PC-9 (cell line): ENCODE results near the gene FILIP1.

Source experiments
- EZH2 ChIP-seq: fragments of 200-600 bp; sonication (generic); IDR thresholded peaks from 2 replicates; pipeline ENCODE4 v1.8.0; 2017; ENCODE audit warnings: antibody characterized with exemption, low read depth
- TF ChIP-seq, protein P1 (sequence below): fragments of 200-600 bp; sonication (generic); conservative IDR thresholded peaks from 2 replicates; pipeline ENCODE4 v1.6.1; 2017; ENCODE audit warnings: mixed run types, antibody characterized with exemption, mild to moderate bottlenecking, moderate library complexity

DNA sequence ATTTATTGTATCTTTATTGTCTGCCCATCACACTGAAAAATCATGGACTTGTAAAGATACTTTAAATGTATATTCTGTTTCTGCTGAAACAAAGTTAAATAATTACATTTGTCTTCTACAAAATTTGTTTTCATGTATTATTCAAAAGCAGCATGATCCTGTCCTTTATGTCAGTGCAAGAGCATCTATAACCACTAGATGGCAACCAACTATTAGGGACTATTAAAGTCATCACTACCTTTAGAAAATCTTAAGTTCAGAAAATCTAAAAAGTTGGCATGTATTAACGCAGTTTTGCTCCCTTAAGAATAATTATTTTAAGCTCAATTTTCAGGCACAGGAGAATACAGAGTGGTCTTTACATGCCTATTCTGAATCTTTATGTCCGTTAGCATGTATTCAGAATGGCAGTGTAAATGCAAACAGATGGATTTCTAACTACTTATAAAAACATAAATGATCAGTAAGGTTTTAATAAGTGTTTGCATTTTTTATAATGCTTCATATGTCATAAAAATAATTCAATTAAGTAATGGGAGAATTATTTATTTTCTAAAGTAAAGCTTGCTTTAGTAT, 226.8 kb downstream of the FILIP1 start:
- TF ChIP-seq, protein P1, sequence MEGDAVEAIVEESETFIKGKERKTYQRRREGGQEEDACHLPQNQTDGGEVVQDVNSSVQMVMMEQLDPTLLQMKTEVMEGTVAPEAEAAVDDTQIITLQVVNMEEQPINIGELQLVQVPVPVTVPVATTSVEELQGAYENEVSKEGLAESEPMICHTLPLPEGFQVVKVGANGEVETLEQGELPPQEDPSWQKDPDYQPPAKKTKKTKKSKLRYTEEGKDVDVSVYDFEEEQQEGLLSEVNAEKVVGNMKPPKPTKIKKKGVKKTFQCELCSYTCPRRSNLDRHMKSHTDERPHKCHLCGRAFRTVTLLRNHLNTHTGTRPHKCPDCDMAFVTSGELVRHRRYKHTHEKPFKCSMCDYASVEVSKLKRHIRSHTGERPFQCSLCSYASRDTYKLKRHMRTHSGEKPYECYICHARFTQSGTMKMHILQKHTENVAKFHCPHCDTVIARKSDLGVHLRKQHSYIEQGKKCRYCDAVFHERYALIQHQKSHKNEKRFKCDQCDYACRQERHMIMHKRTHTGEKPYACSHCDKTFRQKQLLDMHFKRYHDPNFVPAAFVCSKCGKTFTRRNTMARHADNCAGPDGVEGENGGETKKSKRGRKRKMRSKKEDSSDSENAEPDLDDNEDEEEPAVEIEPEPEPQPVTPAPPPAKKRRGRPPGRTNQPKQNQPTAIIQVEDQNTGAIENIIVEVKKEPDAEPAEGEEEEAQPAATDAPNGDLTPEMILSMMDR = peak; percentile 84
- TF ChIP-seq EZH2 = no peak
